ENCODE measurements around the gene FN1.

The FN1 gene

DNA sequence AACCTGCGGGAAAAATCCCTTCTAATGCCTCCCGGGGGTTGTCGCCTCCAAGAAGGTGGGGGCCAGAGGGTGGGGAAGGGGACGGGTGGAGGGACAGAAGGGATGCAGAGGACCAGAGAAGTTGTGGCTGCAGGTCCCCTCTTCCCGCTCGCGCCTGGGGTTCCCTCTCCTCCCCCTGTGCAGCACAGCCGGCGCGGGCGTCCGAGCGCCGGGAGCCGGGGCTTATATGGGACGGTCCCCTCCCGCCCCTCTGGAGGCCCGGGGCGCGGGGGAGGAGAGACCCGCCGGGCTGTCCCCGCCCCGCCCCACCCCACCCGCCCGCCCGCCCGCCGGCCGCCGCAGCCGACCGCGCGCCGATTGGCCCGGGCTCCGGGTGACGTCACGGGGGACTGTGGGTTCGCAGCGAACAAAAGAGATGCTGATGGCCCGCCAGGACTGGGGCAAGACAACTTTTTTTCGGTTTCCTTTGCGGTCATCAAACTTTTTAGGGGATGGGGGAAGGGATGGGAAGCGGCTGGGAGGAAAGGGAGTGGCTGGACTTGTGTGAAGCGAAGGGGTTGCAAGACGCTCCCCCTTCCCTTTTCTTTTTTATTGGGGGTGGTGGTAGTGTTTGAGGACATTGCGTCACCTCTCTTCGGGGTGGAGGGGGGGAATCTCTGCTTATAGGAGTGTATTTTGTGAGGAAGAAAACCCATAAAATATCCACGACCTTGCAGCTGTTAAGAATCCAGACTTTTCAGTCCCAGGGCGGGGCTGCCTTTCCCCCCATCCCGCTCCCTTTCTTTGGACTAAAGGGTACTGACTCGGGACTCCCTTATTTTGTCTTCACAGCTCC, at the start of gene FN1:
FN1 (minus strand) TSS at position 199 of the 835 bp plus-strand sequence. CDS start 266 bp downstream, outside the sequence.
- peak; percentile 22 to 46 for DNase-seq (ENCODE audit: low read depth in 1 of 2, low spot score in 1 of 2)

DNA sequence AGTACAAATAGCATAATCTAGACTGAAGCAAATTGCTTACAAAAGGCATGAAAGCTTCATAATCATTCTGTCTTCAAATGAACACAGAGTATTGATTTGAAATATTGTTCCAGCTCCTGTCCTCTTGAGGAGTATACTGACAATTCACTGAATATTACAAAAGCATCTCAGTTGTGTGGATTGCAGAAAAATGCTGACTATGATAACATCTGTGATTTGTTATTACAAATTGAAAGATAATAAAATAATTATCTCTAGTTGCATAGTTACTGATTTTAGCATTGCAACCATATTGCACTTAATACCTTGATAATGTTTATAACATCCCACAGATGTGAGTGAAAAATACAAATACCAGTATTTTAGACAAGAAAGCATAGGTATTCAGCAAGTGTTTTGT, 49.2 kb upstream of the FN1 start:
- no peak for DNase-seq (ENCODE audit: low read depth in 1 of 2, low spot score in 1 of 2)

DNA sequence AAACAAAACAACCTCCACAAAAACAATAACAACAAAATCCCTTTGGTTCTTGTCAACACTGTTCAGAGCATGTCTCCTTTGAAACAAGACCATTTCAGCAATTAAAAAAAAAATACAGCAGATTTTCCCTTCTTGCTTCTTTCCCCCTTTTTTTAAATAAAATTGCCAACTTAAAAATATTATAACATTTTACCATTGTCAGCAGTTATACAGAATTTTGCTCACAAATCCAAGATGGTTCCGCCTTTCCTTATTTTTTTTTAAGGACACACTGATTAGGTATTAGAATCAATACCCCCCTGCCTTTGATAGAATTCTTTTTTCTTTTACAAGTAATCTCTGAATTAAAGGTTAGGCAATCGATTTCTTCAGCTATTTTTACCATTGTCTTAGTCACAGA, 48.7 kb upstream of the FN1 start:
- no peak for DNase-seq (ENCODE audit: low read depth in 1 of 2, low spot score in 1 of 2)

DNA sequence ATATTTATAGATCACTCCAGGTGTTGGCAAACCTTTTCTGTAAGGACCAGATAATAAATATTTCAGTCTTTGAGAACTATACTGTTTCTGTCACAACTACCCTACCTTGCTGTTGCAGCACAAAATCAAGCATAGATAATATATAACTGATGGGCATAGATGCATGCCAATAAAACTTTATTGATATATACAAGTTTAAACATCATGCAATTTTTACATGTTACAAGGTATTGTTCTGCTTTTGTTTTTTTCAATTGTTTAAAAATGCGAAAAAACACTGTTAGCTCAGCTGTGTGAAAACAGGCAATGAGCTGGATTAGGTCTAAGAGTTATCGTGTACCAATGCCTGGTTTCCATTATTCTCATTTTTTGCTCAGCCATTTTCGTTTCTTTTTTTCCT, 47.6 kb upstream of the FN1 start:
- DNase-seq (ENCODE audit: low read depth in 1 of 2, low spot score in 1 of 2), result no peak

DNA sequence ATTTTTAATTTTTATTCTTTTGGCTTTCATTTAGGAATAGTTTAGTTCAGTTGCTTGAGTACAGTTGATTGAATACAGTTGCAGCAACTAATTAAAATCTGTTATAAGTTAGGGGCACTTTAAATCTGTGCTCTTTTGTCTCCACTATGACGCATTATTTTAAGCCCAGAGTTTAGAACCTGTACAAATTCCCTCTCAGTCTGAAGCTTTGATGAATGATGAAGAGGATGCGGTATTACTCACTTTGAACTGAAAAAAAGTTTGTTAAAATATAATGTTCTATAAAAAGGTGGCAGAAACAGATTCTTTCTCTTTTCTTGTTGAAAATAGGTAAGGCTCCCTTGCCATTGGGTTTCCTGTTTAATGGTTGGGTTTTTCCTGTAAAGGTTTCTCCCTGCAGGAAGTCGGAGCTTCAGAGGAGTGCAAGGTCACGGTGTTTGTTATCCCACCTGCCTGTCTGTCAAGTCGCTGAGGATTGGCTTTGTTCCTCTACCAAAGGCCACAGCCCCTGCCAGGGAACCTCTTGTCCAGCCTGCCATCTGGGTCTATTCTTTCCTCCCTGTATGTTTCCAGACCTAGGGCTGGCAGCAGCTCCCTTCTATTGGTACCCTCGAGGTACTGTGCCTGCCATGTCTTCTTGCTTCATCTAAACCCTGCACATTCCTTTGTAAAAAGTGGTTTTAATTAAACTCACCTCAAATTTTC, 43.8 kb upstream of the FN1 start:
- no peak for DNase-seq (ENCODE audit: low read depth in 1 of 2, low spot score in 1 of 2)

DNA sequence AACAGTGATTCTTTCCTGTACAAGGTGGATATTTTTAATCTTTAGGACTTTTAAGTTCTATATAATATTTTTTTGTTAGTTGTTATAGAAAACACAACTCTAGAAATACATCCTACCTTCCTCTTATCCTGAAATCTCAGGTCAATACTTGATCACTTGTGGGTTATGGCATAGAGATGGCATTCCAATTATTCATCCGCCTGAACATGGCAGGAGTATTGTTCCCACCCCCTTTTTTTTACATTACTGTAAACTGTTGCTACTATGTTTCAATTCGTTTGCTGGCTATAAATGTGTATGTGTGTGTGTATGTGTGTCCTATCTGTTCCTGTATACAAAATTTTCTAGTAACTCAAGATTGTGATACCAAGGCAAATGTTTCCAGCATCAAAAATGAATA, 43.3 kb upstream of the FN1 start:
- DNase-seq (ENCODE audit: low read depth in 1 of 2, low spot score in 1 of 2), result no peak

DNA sequence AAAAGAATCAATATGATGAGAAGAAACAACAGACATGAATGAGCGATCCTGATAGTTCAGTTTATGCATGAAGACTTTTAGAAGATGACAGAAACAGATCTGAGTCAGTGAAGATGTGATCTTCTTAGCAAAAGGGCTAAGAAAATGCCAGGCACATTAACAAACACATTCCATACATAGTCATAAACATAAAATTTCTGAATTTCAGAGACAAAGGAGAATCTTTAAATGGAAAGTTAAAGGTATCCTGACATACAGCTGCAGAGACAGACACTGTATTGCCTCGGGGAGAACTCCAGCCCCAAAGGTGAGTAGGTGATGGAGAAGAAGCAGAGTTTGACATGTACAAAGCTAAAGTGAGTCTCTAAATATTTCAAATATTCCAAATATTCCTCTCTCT, 40.6 kb upstream of the FN1 start:
- DNase-seq (ENCODE audit: low read depth in 1 of 2, low spot score in 1 of 2), result no peak

DNA sequence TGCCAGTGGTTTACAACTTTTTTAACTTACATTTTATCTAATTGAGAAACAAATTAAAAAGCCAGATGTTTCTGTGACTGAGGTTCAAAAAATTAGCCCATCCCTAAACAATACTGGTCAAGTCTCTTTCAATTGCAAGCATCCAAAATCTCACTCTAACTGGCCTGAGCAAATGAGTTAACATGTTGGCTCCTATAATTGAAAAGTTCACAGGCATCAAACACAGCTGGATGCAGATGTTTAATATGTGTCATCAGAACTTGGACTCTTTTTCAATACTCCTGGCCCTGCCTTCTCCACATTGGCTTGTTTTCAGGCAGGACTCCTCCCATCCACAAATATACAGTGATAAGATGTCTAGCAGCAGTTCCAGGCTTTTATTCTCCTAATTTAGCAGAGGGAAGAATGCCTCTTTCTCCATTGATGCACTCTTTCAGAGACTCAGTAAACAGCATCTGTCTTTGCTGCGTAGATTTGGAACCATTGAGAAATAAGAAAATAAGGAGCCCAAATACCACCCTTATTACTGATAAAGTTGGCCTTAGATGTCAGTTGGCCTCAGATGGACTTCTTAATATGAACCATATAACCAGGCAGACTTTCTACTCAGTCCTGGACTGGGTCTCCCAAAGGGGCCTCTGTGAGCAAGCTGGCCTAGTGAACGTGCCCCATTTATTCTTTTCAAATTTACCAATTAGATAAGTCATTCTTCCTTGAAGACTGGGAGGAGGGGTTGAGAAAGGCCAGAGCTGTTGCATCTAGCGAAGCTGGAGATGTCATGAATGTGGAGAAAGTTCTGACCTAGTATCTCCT, 30.4 kb upstream of the FN1 start:
- DNase-seq (ENCODE audit: low read depth in 1 of 2, low spot score in 1 of 2), result no peak

DNA sequence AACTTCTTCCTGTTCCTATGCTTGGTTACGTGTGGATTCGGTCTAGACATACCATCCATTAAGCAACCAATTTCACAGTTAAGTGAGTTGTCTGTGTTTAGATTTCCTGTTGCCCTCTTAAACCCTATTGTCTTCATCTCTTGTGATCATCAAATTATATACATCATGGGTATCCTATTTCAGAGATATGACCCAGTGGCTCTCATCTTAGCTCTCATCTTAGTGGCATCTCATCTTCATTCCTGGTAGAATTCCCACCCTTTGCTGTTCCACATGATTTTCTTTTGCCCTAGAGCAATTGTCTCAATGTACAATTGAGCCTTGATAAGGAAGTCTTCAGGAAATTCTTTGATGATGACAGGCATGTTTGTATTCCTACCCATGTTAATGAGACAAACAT, 29.4 kb upstream of the FN1 start:
- no peak for DNase-seq (ENCODE audit: low read depth in 1 of 2, low spot score in 1 of 2)

DNA sequence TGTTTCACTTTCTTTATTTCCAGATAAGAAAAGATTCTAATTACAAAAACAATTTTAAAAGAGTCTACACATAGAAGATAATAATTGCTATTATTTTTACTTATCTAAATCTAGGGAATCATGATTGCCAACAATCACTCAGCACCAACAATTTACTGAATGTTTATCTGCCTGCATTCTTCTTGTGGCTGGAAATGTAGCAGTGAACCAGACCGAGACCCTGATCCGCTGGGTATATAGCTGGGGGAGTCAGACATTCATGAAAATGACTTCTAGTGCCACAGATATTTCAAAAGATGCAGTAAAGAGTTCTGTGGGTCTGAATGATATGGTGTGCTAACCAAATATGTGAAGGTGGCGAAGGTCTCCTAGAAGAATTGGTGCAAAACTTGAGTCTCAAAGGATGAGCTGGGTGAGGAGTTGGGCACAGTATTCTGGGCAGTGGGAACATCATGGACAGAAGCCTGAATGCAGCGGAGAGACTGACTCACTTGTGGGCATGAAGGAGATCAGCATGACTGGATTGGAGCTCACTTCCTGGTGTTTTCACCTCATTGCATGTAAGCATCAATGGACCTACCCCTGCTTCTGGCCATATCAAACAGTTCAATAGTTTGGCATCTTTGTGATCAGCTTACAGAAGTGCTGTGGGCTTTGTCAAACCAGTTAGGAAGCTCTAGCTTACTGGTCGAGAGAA, 26.1 kb upstream of the FN1 start:
- DNase-seq (ENCODE audit: low read depth in 1 of 2, low spot score in 1 of 2), result no peak

DNA sequence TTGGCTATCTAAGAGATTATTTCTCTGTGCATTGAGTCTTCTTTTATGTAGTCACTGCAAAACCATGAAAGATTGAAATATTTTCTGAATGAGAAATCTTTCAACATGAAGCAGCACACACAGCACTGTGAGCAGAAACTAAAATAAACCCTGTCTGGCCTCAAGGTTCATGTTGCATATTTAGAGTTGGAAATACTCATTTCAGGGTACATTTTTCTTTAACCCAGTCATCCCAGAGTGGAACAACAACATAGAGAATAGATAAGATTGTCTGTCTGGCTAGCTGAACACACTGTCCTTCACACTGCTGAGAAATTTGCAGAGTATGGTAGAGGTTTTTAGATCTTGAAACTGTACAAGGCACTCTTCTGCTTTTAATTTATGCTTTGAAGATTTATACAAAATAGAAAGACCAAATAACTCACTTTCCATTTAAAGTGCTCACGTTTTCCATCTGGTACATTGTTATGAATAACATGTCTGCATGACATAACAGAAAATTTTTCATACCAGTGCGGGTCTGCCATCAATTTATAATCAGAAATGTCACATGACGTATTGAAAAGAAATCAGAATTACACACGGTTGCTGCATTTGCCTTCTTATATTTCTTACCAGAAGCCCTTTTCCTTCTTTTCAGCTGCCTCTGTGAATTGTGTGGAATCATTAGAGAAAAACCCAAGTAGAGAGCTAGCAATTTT, 25.0 kb upstream of the FN1 start:
- DNase-seq (ENCODE audit: low read depth in 1 of 2, low spot score in 1 of 2), result no peak

DNA sequence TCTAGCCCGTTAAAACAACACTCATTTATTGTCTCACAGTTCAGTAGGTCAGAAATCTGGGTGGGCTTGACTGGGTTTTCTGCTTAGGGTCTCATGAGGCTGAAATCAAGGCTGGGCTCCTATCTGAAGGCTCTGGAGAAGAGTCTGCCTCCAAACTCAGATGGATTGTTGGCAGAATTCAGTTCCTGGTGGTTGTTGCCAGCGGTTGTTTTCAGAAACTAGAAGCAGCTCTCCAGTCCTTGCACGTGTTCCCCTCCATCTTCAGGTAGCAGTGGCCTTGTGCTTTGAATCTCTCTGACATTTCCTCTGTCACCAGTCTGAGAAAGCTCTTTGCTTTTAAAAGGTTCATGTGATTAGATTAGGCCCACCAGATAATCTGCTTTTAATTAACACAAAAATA, 20.1 kb upstream of the FN1 start:
- no peak for DNase-seq (ENCODE audit: low read depth in 1 of 2, low spot score in 1 of 2)

DNA sequence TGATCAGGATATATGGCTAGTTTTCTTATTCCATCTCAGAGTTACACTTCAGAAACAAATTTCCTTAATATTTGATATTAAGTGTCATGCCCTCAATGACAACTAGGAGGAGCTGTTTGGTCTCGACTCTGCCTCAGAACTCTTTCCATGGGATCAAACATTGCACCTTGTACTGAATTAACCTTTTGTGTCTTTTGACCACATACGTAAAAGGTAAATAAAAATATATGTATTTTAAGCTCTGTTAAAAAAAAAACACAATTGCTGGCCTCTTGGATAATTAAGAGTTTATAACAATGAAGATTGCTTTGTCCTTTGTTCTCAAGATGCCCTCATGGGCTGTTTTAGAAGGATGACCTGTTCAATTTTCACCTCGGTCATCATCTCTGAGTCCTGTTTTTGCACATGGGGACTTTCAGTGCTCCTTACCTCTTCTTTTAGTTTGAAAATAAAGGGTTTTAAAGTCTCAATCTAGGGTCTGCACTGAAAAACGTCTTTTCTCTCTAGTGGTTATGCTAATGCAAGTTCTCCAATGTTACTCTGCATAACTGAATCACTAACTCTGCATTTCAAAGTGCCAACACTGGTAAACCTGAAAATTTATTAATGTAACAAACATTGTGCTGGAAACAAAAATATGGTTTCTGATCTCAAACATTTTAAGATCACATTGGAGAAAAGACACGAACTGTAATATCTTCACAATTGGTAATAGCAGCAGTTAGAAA, 18.8 kb upstream of the FN1 start:
- no peak for DNase-seq (ENCODE audit: low read depth in 1 of 2, low spot score in 1 of 2)

DNA sequence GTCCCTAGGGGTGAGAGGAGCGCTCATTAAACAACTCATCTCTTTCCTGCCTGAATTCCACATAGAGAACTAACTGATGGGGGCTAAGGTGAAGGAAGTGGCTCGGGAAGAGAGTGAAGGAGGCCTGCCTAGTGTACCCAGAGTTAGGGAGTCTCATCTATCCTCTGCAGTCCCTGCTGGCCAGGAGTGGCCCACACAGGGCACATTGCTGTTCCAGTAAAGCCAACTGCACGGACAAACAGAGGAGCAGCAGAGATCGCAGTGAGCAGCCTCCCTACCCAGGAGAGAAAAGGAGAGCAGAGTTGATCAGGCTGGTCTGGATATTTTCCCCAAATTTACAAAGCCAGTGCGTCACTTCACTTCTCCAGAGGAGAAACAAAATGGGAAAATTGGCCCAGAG, 16.9 kb upstream of the FN1 start:
- no peak for DNase-seq (ENCODE audit: low read depth in 1 of 2, low spot score in 1 of 2)

DNA sequence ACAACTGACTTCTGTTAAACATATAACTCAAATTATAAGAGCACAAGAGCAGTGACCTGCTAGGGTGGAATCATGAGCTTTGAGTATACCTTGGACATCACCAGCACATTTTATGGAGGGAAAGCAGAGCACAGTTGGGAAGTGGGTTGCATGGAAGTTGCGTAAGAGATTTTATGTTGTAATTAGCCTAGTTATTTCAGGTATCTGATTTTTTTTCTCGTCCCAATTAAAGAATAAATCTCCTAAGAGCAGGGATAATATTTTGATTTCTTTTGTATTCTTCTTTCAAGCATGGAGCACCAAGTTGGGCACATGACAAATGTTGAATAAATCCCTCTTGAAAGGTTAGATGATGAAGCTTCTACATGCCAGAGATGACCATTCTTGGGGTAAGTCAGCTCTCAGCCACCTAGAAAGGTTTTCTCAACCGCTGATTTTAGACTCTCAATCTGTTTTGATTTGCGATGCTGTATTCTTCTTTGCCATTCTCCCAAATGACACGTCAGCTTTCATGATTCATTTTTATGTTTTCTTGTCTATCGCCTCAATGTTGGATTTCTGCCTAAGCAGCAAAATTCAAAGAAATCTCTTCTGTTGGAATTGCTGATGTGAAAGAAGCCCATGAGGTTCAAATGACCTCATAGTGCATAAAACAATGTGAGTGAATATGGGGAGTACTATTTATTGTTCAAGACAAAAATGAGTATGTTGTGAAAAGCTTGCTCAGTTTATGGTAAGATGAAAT, 15.3 kb upstream of the FN1 start:
- no peak for DNase-seq (ENCODE audit: low read depth in 1 of 2, low spot score in 1 of 2)

DNA sequence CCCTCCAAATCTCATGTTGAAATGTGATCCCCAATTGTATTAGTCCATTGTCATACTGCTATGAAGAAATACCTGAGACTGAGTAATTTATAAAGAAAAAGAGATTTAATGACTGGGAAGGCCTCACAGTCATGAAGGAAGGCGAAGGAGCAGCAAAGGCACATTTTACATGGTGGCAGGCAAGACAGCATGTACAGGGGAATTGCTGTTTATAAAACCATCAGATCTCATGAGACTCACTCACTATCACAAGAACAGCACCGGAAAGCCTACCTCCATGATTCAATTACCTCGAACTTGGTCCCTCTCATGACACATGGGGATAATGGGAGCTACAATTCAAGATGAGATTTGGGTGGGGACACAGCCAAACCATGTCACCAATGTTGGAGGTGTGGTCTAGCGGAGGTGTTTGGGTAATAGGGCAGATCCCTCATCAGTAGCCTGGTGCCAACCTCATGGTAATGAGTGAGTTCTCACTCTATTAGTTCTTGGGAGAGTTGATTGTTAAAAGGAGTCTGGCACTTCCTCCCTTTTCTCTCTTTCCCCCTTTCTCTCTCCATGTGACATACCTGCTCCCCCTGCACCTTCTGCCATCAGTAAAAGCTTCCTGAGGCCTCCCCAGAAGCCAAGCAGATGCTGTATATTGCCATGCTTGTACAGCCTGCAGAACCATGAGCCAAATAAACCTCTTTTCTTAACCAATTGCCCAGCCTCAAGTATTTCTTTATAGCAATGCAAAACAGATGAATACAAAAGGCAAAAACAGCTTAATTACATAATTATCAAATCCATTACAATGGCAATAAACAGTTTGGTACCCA, 14.5 kb upstream of the FN1 start:
- no peak for DNase-seq (ENCODE audit: low read depth in 1 of 2, low spot score in 1 of 2)

DNA sequence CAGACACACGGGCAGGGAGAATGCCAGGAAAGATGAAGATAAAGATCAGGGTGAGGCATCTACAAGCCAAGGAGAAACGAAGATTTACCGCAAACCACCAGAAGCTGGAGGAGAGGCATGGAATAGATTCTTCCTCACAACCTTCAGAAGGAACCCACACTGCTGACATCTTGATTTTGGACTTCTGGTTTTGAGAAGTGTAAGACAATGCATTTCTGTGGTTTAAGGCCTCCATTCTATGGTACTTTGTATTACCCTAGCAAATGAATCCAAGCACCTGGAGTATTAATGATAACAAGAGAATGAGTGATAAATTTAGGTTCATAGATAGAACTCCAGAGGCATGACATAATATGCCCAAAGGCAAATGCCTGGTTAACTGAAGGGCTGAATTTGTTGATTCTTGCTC, 11.8 kb upstream of the FN1 start:
- DNase-seq (ENCODE audit: low read depth in 1 of 2, low spot score in 1 of 2), result no peak

DNA sequence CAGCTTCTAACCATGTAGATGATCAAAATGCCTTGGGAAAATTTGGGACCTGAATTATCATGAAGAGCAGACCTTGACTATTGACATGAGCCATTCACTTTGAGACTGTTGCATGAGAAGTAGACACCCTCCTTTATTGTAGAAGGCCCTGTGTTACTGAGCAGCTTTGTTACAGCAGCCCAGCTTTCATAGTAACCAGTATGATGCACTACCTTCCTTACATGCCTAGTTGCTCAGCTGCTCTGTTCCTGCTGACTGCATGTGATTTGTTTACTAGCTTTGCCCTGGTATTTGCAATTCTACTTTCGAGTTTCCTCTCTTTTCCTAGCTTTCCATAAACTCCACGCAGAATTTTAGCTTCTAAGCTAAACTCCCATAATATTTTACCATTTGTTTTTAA, 11.2 kb upstream of the FN1 start:
- no peak for DNase-seq (ENCODE audit: low read depth in 1 of 2, low spot score in 1 of 2)
